ENCODE data around the gene DUSP22.
"Not testable (repeated sequence)": the region's sequence is repeated elsewhere in the genome, so short reads cannot be mapped to it uniquely, and the experiment has no call there.

DUSP22 gene

GRCh38 chr6:279341-280029 lies 12.8 kb upstream of the DUSP22 start:
- no peak for DNase-seq (ENCODE audit: low read depth)

GRCh38 chr6:280775-281468 lies 11.4 kb upstream of the DUSP22 start:
- no peak for DNase-seq (ENCODE audit: low read depth)

GRCh38 chr6:281469-282103 lies 10.7 kb upstream of the DUSP22 start:
- DNase-seq (ENCODE audit: low read depth) = no peak

- DNase-seq (ENCODE audit: low read depth) = no peak
These were observed 10.0 kb upstream of the DUSP22 start for GRCh38 chr6:282177-282866.

- no peak for DNase-seq (ENCODE audit: low read depth)
These were observed 9.3 kb upstream of the DUSP22 start for GRCh38 chr6:282867-283416.

GRCh38 chr6:284486-284885 lies 7.8 kb upstream of the DUSP22 start:
- no peak for DNase-seq (ENCODE audit: low read depth)

- DNase-seq (ENCODE audit: low read depth) = no peak
These were observed 7.1 kb upstream of the DUSP22 start for GRCh38 chr6:285030-285771.

- not testable (repeated sequence) for DNase-seq (ENCODE audit: low read depth)
These were observed 6.4 kb upstream of the DUSP22 start for GRCh38 chr6:285902-286301.

- no peak for DNase-seq (ENCODE audit: low read depth)
These were observed 5.4 kb upstream of the DUSP22 start for GRCh38 chr6:286681-287488.

- no peak for DNase-seq (ENCODE audit: low read depth)
These were observed 4.8 kb upstream of the DUSP22 start for GRCh38 chr6:287489-287860.

GRCh38 chr6:288866-289265 lies 3.4 kb upstream of the DUSP22 start:
- DNase-seq (ENCODE audit: low read depth) = no peak

GRCh38 chr6:290111-290922 lies 2.0 kb upstream of the DUSP22 start:
- DNase-seq (ENCODE audit: low read depth) = no peak

- DNase-seq (ENCODE audit: low read depth) = no peak
These were observed 1.0 kb upstream of the DUSP22 start for GRCh38 chr6:291204-291696.

GRCh38 chr6:292506-293192 lies 362 bp downstream of the DUSP22 start:
- peak; percentile 65 for DNase-seq (ENCODE audit: low read depth)

- DNase-seq (ENCODE audit: low read depth) = peak; percentile 12
These were observed 1.2 kb downstream of the DUSP22 start for GRCh38 chr6:293193-294174.

- no peak for DNase-seq (ENCODE audit: low read depth)
These were observed 2.6 kb downstream of the DUSP22 start for GRCh38 chr6:294656-295565.

All from activated T-cell treated with anti-CD3 and anti-CD28 coated beads for 1 hour (primary cell).